MCF 10A (cell line): ENCODE data around the gene DUSP15. TPM values are rescaled to one million over a fixed set of nuclear protein-coding genes. Genes with fewer than 3 reads are reported as not detected.

Source experiments
- BruUV-seq: library from RNA; stranded (reverse); fragments of 400-500 nt; replicated peaks from 2 replicates; lab custom pipeline; 2021; lab: Mats Ljungman, UMichigan
- CTCF ChIA-PET: fragments of 300-600 bp; sonication (Branson Sonifier 250); formaldehyde crosslinking; extraction: SDS; loops from one replicate; lab custom pipeline; 2021; ENCODE audit warnings: antibody characterized with exemption, inconsistent platforms; lab: Yijun Ruan, JAX
- POLR2A ChIA-PET: fragments of 300-600, 350-650 bp; sonication (Branson Sonifier 250); formaldehyde crosslinking; extraction: SDS; loops from one replicate; lab custom pipeline; 2020; ENCODE audit warnings: antibody characterized with exemption, inconsistent platforms; lab: Yijun Ruan, JAX
- DNase-seq: peaks from one replicate; pipeline ENCODE4 v3.0.0-alpha.2; 2018; ENCODE audit not compliant: unreplicated experiment
- H3K27ac Mint-ChIP-seq: one replicate; pipeline ENCODE4 v1.8.0; 2022; ENCODE audit warnings: mild to moderate bottlenecking, low read depth, mixed read lengths; ENCODE audit not compliant: unreplicated experiment
- H3K27me3 Mint-ChIP-seq: one replicate; pipeline ENCODE4 v1.8.0; 2022; ENCODE audit warnings: mixed read lengths; ENCODE audit not compliant: insufficient read depth, unreplicated experiment
- H3K36me3 Mint-ChIP-seq: one replicate; pipeline ENCODE4 v1.8.0; 2022; ENCODE audit warnings: mild to moderate bottlenecking, moderate library complexity, mixed read lengths; ENCODE audit not compliant: insufficient read depth, unreplicated experiment
- H3K4me1 Mint-ChIP-seq: one replicate; pipeline ENCODE4 v1.8.0; 2022; ENCODE audit warnings: mixed read lengths; ENCODE audit not compliant: insufficient read depth, unreplicated experiment
- H3K4me3 Mint-ChIP-seq: one replicate; pipeline ENCODE4 v1.8.0; 2022; ENCODE audit warnings: mild to moderate bottlenecking, moderate library complexity, mixed read lengths; ENCODE audit not compliant: unreplicated experiment
- H3K9me3 Mint-ChIP-seq: one replicate; pipeline ENCODE4 v1.8.0; 2022; ENCODE audit warnings: mixed read lengths; ENCODE audit not compliant: unreplicated experiment
- intact Hi-C: fragments of 100-400 bp; cut with micrococcal nuclease; formaldehyde crosslinking; loops from 2 replicates; pipeline ENCODE4 v1.14.1; 2022
- total RNA-seq: library from RNA; stranded (reverse); gene quantifications from 2 replicates; pipeline ENCODE4 v1.2.3, GENCODE V29; 2022
- TF ChIP-seq, protein P1 (sequence below): fragments of 200-600 bp; IDR thresholded peaks from one replicate; pipeline ENCODE4 v1.8.0; 2022; ENCODE audit warnings: antibody characterized with exemption, mild to moderate bottlenecking; ENCODE audit not compliant: unreplicated experiment

Gene DUSP15
- total RNA-seq, 1 experiment from 2014 or later, result not detected

DNA sequence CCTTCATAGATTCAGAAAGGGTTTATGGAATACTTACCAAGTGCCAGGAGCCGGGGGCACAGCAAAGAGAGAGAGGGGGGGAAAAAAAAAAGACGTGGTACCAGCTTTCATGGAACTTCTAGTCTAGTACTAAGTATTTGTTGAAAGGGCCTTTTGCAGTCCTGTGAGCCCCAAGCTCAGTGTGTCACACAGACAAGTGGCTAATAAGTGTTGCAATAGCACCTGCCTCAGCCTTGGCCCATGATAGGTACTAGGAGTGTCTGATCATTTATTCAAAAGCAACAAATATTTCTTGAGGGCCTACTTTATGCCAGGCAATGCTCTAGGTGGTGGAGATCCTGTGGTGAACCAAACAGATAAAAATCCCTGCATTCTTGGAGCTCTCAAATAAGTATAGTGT lies 43.3 kb downstream of the DUSP15 start:
- no peaks in the 10 kb centered on the region for H3K4me1 Mint-ChIP-seq
- H3K4me3 Mint-ChIP-seq, result no peak overlapping the region
- DNase-seq, result no peak
- H3K36me3 Mint-ChIP-seq, result no peaks in the 10 kb centered on the region
- H3K27me3 Mint-ChIP-seq, result peaks cover 24% of the 10 kb centered on the region
- POLR2A ChIA-PET, result no interaction called here
- TF ChIP-seq, protein P1, sequence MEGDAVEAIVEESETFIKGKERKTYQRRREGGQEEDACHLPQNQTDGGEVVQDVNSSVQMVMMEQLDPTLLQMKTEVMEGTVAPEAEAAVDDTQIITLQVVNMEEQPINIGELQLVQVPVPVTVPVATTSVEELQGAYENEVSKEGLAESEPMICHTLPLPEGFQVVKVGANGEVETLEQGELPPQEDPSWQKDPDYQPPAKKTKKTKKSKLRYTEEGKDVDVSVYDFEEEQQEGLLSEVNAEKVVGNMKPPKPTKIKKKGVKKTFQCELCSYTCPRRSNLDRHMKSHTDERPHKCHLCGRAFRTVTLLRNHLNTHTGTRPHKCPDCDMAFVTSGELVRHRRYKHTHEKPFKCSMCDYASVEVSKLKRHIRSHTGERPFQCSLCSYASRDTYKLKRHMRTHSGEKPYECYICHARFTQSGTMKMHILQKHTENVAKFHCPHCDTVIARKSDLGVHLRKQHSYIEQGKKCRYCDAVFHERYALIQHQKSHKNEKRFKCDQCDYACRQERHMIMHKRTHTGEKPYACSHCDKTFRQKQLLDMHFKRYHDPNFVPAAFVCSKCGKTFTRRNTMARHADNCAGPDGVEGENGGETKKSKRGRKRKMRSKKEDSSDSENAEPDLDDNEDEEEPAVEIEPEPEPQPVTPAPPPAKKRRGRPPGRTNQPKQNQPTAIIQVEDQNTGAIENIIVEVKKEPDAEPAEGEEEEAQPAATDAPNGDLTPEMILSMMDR, result no peak
- BruUV-seq, result no TSS peak
- H3K9me3 Mint-ChIP-seq, result no peaks in the 10 kb centered on the region
- H3K27ac Mint-ChIP-seq, result no peak overlapping the region
- CTCF ChIA-PET, result interaction anchor here (0.6 to 7.3 kb wide), 8 partner anchors 9 to 265 kb away, joined by 3 to 158 read pairs (median 4); no protein-coding TSS in a partner anchor
- intact Hi-C loops, result no loop called here

DNA sequence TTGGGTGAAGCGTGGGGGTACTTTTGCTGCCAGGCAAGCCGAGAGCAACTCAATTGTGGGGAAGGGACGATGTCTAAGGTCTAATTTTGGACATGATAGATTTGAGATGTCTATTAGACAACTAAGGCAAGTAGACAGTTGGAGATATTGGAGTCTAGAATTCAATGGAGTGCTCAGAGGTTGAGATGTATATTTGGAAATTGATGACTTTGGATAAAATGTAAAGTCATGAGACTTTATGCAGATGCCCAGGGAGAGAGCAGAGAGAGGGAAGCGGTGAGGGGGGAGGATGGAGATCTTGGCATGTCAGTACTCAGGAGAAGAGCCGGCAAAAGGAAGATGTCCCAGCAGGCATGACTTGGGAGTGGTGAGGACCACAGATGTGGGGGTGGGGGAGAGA lies 44.3 kb downstream of the DUSP15 start:
- Mint-ChIP-seq H3K4me1 (no peaks in the 10 kb centered on the region), H3K36me3 (no peaks in the 10 kb centered on the region), H3K27ac (no peak overlapping the region), H3K27me3 (peaks cover 24% of the 10 kb centered on the region), H3K9me3 (no peaks in the 10 kb centered on the region), H3K4me3 (no peak overlapping the region)
- ChIA-PET CTCF (interaction anchor here (0.9 to 7.3 kb wide), 8 partner anchors 8 to 266 kb away, joined by 3 to 158 read pairs (median 4); no protein-coding TSS in a partner anchor), POLR2A (no interaction called here)
- DNase-seq, result no peak
- no TSS peak for BruUV-seq
- intact Hi-C loops, result no loop called here
- TF ChIP-seq, protein P1, result no peak

DNA sequence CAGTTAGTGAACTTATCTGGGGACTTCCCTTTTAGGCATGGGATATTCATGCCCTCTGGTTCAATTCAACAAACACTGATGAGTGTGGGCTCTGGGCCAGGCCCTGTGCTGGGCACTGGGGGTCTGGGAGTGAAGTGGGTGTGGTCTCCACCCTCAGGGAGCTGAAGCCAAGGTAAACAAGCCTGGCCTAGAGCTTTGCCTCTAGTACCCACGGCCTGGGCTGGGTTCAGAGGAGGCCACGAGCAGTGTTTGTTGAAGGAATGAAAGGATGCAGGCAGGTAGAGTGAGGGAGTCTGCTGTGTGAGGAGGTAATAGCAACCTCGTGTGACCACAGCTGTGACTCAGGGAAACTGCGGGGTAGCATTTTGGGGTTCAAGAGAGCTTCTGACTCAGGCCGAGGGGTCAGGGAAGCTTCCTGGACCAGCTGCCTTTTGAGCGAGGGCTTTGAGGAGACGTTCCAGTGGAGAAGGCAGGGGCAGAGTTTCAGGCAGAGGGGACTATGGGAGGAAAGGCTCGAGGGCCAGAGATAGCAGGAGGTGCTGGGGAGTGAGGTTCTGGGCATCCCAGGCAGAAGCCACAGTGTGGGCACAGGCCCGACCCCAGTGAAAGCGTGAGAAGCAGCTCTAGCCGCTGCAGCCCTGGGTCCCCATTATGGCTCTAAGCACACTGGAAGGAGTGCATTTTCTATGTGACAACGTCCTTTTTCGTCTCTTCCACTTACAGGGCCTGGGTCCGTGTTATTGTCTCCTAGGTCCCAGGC lies 45.6 kb downstream of the DUSP15 start:
- Mint-ChIP-seq H3K27ac (no peak overlapping the region), H3K36me3 (no peaks in the 10 kb centered on the region), H3K4me1 (no peaks in the 10 kb centered on the region), H3K4me3 (no peak overlapping the region), H3K27me3 (peaks cover 15% of the 10 kb centered on the region), H3K9me3 (no peaks in the 10 kb centered on the region)
- intact Hi-C loops, result loop anchor here (5.0 kb wide), 1 partner anchor 383 kb away; the partner anchor contains the start of genes PLAGL2 and POFUT1
- POLR2A ChIA-PET, result interaction anchor here (0.6 kb wide), 1 partner anchor 204 kb away, joined by 3 read pairs; no protein-coding TSS in a partner anchor
- TF ChIP-seq, protein P1, result no peak
- DNase-seq, result no peak
- BruUV-seq, result no TSS peak
- CTCF ChIA-PET, result interaction anchor here (0.6 to 7.3 kb wide), 19 partner anchors 8 to 374 kb away, joined by 3 to 158 read pairs (median 5); partner anchors contain the start of genes PDRG1 and XKR7

DNA sequence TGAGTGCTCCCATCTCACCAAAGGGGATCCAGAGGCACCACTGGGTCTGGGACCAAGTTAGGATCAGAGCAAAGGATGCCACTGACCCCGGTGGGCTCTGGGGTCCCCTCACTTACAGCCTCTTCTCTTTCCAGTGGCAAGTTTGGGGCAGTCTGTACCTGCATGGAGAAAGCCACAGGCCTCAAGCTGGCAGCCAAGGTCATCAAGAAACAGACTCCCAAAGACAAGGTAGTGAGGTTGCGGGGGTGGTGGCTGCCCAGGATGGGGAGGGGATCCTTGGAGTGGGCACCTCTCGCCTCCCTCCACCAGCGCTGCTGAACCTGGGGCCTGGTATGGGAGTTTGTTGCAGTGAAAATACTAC lies 46.2 kb downstream of the DUSP15 start:
- ChIA-PET POLR2A (no interaction called here), CTCF (interaction anchor here (0.6 to 7.3 kb wide), 24 partner anchors 8 to 429 kb away, joined by 3 to 158 read pairs (median 7); partner anchors contain the start of genes FOXS1, PDRG1 and XKR7)
- Mint-ChIP-seq H3K27me3 (peaks cover 11% of the 10 kb centered on the region), H3K4me3 (no peak overlapping the region), H3K36me3 (no peaks in the 10 kb centered on the region), H3K4me1 (no peaks in the 10 kb centered on the region), H3K9me3 (no peaks in the 10 kb centered on the region), H3K27ac (no peak overlapping the region)
- intact Hi-C loops, result loop anchor here (5.0 kb wide), 1 partner anchor 383 kb away; the partner anchor contains the start of genes PLAGL2 and POFUT1
- DNase-seq, result no peak
- TF ChIP-seq, protein P1, result no peak
- BruUV-seq, result no TSS peak
